Parathyroid adenoma (tissue), 2 donors: ENCODE results near the gene ANKRD22.

ENCODE experiments used
- H2AFZ ChIP-seq: fragments of 300-600 bp; sonication (generic); one replicate; pipeline ENCODE4 v1.7.0; 2017; ENCODE audit warnings: antibody characterized with exemption, mild to moderate bottlenecking
- H3K27ac ChIP-seq: fragments of 300-600 bp; sonication (generic); one replicate; pipeline ENCODE4 v1.7.0; 2017
- H3K27me3 ChIP-seq: fragments of 300-600 bp; sonication (generic); one replicate; pipeline ENCODE4 v1.7.0; 2017; ENCODE audit warnings: low read length; ENCODE audit not compliant: control insufficient read depth, insufficient read depth
- H3K36me3 ChIP-seq: fragments of 300-600 bp; sonication (generic); one replicate; pipeline ENCODE4 v1.7.0; 2017; ENCODE audit warnings: low read length; ENCODE audit not compliant: control insufficient read depth, insufficient read depth
- H3K4me1 ChIP-seq: fragments of 300-600 bp; sonication (generic); one replicate; pipeline ENCODE4 v1.7.0; 2017; ENCODE audit warnings: control low read depth
- H3K4me2 ChIP-seq: fragments of 300-600 bp; sonication (generic); one replicate; pipeline ENCODE4 v1.7.0; 2017; ENCODE audit warnings: low read length
- H3K4me3 ChIP-seq: fragments of 300-600 bp; sonication (generic); one replicate; pipeline ENCODE4 v1.7.0; 2017; ENCODE audit warnings: low read depth, low read length
- H3K79me2 ChIP-seq: fragments of 300-600 bp; sonication (generic); one replicate; pipeline ENCODE4 v1.7.0; 2017; ENCODE audit warnings: control low read depth
- H3K9ac ChIP-seq: fragments of 300-600 bp; sonication (generic); one replicate; pipeline ENCODE4 v1.7.0; 2017; ENCODE audit warnings: mild to moderate bottlenecking
- H3K9me3 ChIP-seq: fragments of 300-600 bp; sonication (generic); one replicate; pipeline ENCODE4 v1.7.0; 2017; ENCODE audit warnings: low read length; ENCODE audit not compliant: control insufficient read depth
- CTCF ChIP-seq: fragments of 300-600 bp; sonication (generic); IDR thresholded peaks from one replicate; pipeline ENCODE4 v1.7.0; 2017; ENCODE audit warnings: antibody characterized with exemption, mild to moderate bottlenecking
- donor health status: primary hyperparathyroidism.

Gene ANKRD22

GRCh38 chr10:88890681-88891381 lies 39.2 kb upstream of the ANKRD22 start:
- no peak overlapping the region for H3K9ac ChIP-seq
- TF ChIP-seq CTCF = no peak
- H3K4me3 ChIP-seq = no peak overlapping the region
- H3K4me2 ChIP-seq = no peak overlapping the region
- H3K27me3 ChIP-seq = no peaks in the 10 kb centered on the region
- peaks cover 3% of the 10 kb centered on the region for H3K4me1 ChIP-seq
- no peak overlapping the region for H3K27ac ChIP-seq
- H3K9me3 ChIP-seq = no peaks in the 10 kb centered on the region
- H3K79me2 ChIP-seq = no peaks in the 10 kb centered on the region
- no peak overlapping the region for H2AFZ ChIP-seq
- H3K36me3 ChIP-seq = no peaks in the 10 kb centered on the region

- Histone ChIP-seq H3K4me3 (no peak overlapping the region), H3K36me3 (no peaks in the 10 kb centered on the region), H3K4me1 (no peaks in the 10 kb centered on the region), H3K27ac (no peak overlapping the region), H3K4me2 (no peak overlapping the region), H3K79me2 (no peaks in the 10 kb centered on the region), H3K9ac (no peak overlapping the region), H3K27me3 (no peaks in the 10 kb centered on the region), H2AFZ (no peak overlapping the region), H3K9me3 (no peaks in the 10 kb centered on the region)
- TF ChIP-seq CTCF = no peak
Observed at GRCh38 chr10:88889559-88890337, 38.1 kb upstream of the ANKRD22 start.

- Histone ChIP-seq H3K4me1 (no peaks in the 10 kb centered on the region), H3K36me3 (no peaks in the 10 kb centered on the region), H3K27ac (no peak overlapping the region), H3K9me3 (no peaks in the 10 kb centered on the region), H3K27me3 (no peaks in the 10 kb centered on the region), H3K4me3 (no peak overlapping the region), H2AFZ (no peak overlapping the region), H3K4me2 (no peak overlapping the region), H3K79me2 (no peaks in the 10 kb centered on the region), H3K9ac (no peak overlapping the region)
- TF ChIP-seq CTCF = no peak
Observed at GRCh38 chr10:88888810-88889445, 37.3 kb upstream of the ANKRD22 start.

GRCh38 chr10:88886557-88886956 lies 34.9 kb upstream of the ANKRD22 start:
- Histone ChIP-seq H3K27ac (no peak overlapping the region), H3K4me3 (no peak overlapping the region), H2AFZ (no peak overlapping the region), H3K9ac (no peak overlapping the region), H3K79me2 (no peaks in the 10 kb centered on the region), H3K27me3 (no peaks in the 10 kb centered on the region), H3K4me2 (no peak overlapping the region), H3K36me3 (no peaks in the 10 kb centered on the region), H3K4me1 (no peaks in the 10 kb centered on the region), H3K9me3 (no peaks in the 10 kb centered on the region)
- no peak for TF ChIP-seq CTCF
